CD4-positive, alpha-beta memory T cell (primary cell): Measurements from ENCODE around the gene CNOT4. TPM values are rescaled to one million over a fixed set of nuclear protein-coding genes. Genes with fewer than 3 reads are reported as not detected.
A peak's percentile ranks its signal among the peaks of the same experiment; 100 is the strongest.
"Not testable (repeated sequence)": the region's sequence is repeated elsewhere in the genome, so short reads cannot be mapped to it uniquely, and the experiment has no call there.

Experiments
- CTCF ChIA-PET: fragments of 350-600 bp; sonication (Branson Sonifier 250); formaldehyde crosslinking; loops from one replicate; lab custom pipeline; 2021; ENCODE audit warnings: inconsistent platforms; ENCODE audit not compliant: partially characterized antibody; lab: Charles Lee
- POLR2A ChIA-PET: fragments of 350-600 bp; sonication (Branson Sonifier 250); formaldehyde crosslinking; loops from one replicate; lab custom pipeline; 2021; ENCODE audit not compliant: partially characterized antibody; lab: Charles Lee
- DNase-seq, 5 donors: peaks; one replicate each; pipeline versions ENCODE4 v3.0.0 to v3.0.0-alpha.2; 2020 to 2022; ENCODE audit warnings: mixed read lengths in 1 of 5
- H3K27ac ChIP-seq: one replicate; pipeline ENCODE4 v1.7.0; 2013; ENCODE audit warnings: low read depth, low read length
- H3K27me3 ChIP-seq: 2 replicates; pipeline ENCODE4 v1.7.0; 2013; ENCODE audit warnings: mild to moderate bottlenecking, low read length, moderate library complexity; ENCODE audit not compliant: insufficient read depth
- H3K36me3 ChIP-seq: 2 replicates; pipeline ENCODE4 v1.7.0; 2013; ENCODE audit warnings: mild to moderate bottlenecking, low read length, moderate library complexity; ENCODE audit not compliant: insufficient read depth
- H3K4me1 ChIP-seq: 2 replicates; pipeline ENCODE4 v1.7.0; 2013; ENCODE audit warnings: mild to moderate bottlenecking, low read length, moderate library complexity; ENCODE audit not compliant: insufficient read depth
- H3K4me3 ChIP-seq, 2 donors: one replicate each; pipeline ENCODE4 v1.7.0; 2013; ENCODE audit warnings: low read length in 2 of 2, mild to moderate bottlenecking in 1 of 2
- H3K9me3 ChIP-seq, 2 donors: one replicate each; pipeline ENCODE4 v1.7.0; 2013; ENCODE audit warnings: low read length in 2 of 2, control low read depth in 1 of 2; ENCODE audit not compliant: control insufficient read depth in 1 of 2
- H3K27ac Mint-ChIP-seq, 7 donors: one replicate each; pipeline ENCODE4 v1.8.0; 2020 to 2021; ENCODE audit warnings: mixed read lengths in 7 of 7, mild to moderate bottlenecking in 6 of 7, inconsistent platforms in 3 of 7, moderate library complexity in 3 of 7
- H3K27me3 Mint-ChIP-seq, 2 donors: one replicate each; pipeline ENCODE4 v1.8.0; 2020 to 2021; ENCODE audit warnings: mixed read lengths in 2 of 2
- H3K36me3 Mint-ChIP-seq, 2 donors: one replicate each; pipeline ENCODE4 v1.8.0; 2020 to 2021; ENCODE audit warnings: mixed read lengths in 2 of 2, inconsistent platforms in 1 of 2, mild to moderate bottlenecking in 1 of 2
- H3K4me1 Mint-ChIP-seq, 4 donors: one replicate each; pipeline ENCODE4 v1.8.0; 2020 to 2021; ENCODE audit warnings: mixed read lengths in 4 of 4, mild to moderate bottlenecking in 1 of 4
- H3K4me3 Mint-ChIP-seq, 8 donors: one replicate each; pipeline ENCODE4 v1.8.0; 2020 to 2021; ENCODE audit warnings: mixed read lengths in 8 of 8, mild to moderate bottlenecking in 7 of 8, moderate library complexity in 6 of 8, inconsistent platforms in 3 of 8
- H3K9me3 Mint-ChIP-seq, 8 donors: one replicate each; pipeline ENCODE4 v1.8.0; 2020 to 2021; ENCODE audit warnings: mixed read lengths in 8 of 8, mild to moderate bottlenecking in 5 of 8, inconsistent platforms in 3 of 8, moderate library complexity in 1 of 8
- intact Hi-C: fragments of 100-400 bp; cut with micrococcal nuclease; formaldehyde crosslinking; loops from one replicate; pipeline ENCODE4 v1.15.1; 2023
- polyA plus RNA-seq, 2 donors: library from polyadenylated mRNA; unstranded; fragments of 300-500 nt; fragmentation: Illumina TruSeq; gene quantifications; one replicate each; pipeline ENCODE4 v1.2.3, GENCODE V29; 2021
- total RNA-seq, 2 experiments: library from RNA; stranded (reverse); gene quantifications; one replicate each; pipeline ENCODE4 v1.2.3, GENCODE V29; 2021

The CNOT4 gene
- total and polyA plus RNA-seq, 4 experiments from 2014 or later = 11.1 to 35.0 (median 26.2) TPM

DNA sequence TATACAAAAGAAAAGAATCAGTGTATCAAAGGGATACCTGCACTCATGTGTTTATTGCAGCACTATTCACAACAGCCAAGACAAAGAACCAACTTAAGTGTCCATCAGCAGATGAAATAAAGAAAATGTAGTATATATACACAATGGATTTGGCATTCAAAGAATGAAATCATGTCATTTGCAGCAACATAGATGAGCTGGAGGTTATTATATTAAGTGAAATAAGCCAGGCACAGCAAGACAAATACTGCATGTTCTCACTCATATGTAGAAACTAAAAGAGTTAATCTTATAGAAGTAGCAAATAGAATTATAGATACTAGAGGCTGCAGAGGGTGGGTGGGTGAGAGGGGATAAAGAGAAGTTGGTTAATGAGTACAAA, 28.3 kb downstream of the CNOT4 start:
- Histone ChIP-seq H3K27me3 (no peaks in the 10 kb centered on the region), H3K27ac (no peak overlapping the region), H3K4me3 (no peak overlapping the region), H3K4me1 (peaks cover 26% of the 10 kb centered on the region), H3K9me3 (no peaks in the 10 kb centered on the region), H3K36me3 (no peaks in the 10 kb centered on the region)
- Mint-ChIP-seq H3K4me1 (peaks cover 20 to 68% (median 37%) of the 10 kb centered on the region in 4 donors), H3K4me3 (peak overlapping the region in 4 of 8 donors; percentile 2 to 56 (median 22)), H3K9me3 (no peaks in the 10 kb centered on the region), H3K27me3 (no peaks in the 10 kb centered on the region), H3K27ac (peak overlapping the region in 2 of 7 donors; percentile 7 to 10), H3K36me3 (peaks cover 9 to 23% of the 10 kb centered on the region in 2 donors)
- ChIA-PET CTCF (no interaction called here), POLR2A (no interaction called here)
- intact Hi-C loops = no loop called here
- peak in 1 of 5 donors; percentile 2 for DNase-seq

- Mint-ChIP-seq H3K4me1 (peaks cover 18 to 63% (median 36%) of the 10 kb centered on the region in 4 donors), H3K4me3 (peak overlapping the region in 5 of 8 donors; percentile 2 to 56 (median 9)), H3K27me3 (no peaks in the 10 kb centered on the region), H3K36me3 (peaks cover 10 to 23% of the 10 kb centered on the region in 2 donors), H3K9me3 (no peaks in the 10 kb centered on the region), H3K27ac (peak overlapping the region in 2 of 7 donors; percentile 10 to 62)
- POLR2A ChIA-PET = no interaction called here
- no peak overlapping the region for H3K4me3 ChIP-seq
- H3K36me3 ChIP-seq = no peaks in the 10 kb centered on the region
- H3K27ac ChIP-seq = no peak overlapping the region
- intact Hi-C loops = no loop called here
- no peak for DNase-seq
- H3K27me3 ChIP-seq = no peaks in the 10 kb centered on the region
- CTCF ChIA-PET = no interaction called here
- no peaks in the 10 kb centered on the region for H3K9me3 ChIP-seq
- H3K4me1 ChIP-seq = peaks cover 25% of the 10 kb centered on the region
Observed at GRCh38 chr7:135480966-135481597, 28.8 kb downstream of the CNOT4 start.

DNA sequence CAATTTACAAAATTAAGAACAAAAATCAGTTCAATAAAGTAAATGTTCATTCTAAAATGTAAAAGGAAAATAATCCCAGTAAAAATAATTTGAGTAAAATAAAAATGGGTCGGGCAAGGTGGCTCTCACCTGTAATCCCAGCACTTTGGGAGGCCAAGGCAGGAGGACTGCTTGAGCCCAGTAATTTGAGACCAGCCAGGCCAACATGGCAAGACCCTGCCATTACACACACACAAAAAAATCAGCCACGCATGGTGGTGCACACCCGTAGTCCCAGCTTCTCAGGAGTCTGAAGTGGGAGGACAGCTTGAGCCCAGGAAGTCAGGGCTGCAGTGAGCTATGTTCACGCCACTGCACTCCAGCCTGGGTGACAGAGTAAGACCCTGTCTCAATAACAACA, 34.4 kb downstream of the CNOT4 start:
- Histone ChIP-seq H3K36me3 (no peaks in the 10 kb centered on the region), H3K4me3 (no peak overlapping the region), H3K9me3 (no peaks in the 10 kb centered on the region), H3K27ac (no peak overlapping the region), H3K27me3 (no peaks in the 10 kb centered on the region), H3K4me1 (peaks cover 2% of the 10 kb centered on the region)
- peaks cover 12 to 27% (median 21%) of the 10 kb centered on the region in 4 donors for H3K4me1 Mint-ChIP-seq
- no peak overlapping the region for H3K27ac Mint-ChIP-seq
- H3K36me3 Mint-ChIP-seq = peaks cover 12 to 21% of the 10 kb centered on the region in 2 donors
- H3K27me3 Mint-ChIP-seq = no peaks in the 10 kb centered on the region
- intact Hi-C loops = no loop called here
- DNase-seq = no peak
- CTCF ChIA-PET = interaction anchor here (1.7 kb wide), 1 partner anchor 19 kb away, joined by 3 read pairs; no protein-coding TSS in a partner anchor
- H3K4me3 Mint-ChIP-seq = no peak overlapping the region
- POLR2A ChIA-PET = no interaction called here
- no peaks in the 10 kb centered on the region for H3K9me3 Mint-ChIP-seq

DNA sequence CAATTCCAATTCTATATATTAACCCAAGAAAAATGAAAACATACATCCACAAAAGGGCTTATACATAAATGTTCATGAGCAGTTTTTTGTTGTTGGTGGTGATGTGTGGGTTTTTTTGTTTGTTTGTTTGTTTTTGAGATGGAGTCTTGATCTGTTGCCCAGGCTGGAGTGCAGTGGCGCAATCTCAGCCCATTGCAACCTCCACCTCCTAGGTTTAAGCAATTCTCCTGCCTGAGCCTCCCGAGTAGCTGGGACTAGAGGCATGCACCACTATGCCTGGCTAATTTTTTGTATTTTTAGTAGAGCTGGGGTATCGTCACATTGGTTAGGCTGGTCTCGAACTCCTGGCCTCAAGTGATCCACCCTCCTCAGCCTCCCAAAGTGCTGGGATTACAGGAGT, 40.2 kb downstream of the CNOT4 start:
- H3K27ac ChIP-seq, H3K9me3 ChIP-seq, H3K36me3 ChIP-seq, H3K27me3 ChIP-seq, POLR2A ChIA-PET, H3K4me3 ChIP-seq, H3K27me3 Mint-ChIP-seq, H3K9me3 Mint-ChIP-seq, DNase-seq, H3K4me3 Mint-ChIP-seq, intact Hi-C loops, CTCF ChIA-PET: not testable (repeated sequence)
- Mint-ChIP-seq H3K27ac (peak overlapping the region in 1 of 7 donors; percentile 24), H3K4me1 (peaks cover 24 to 41% (median 27%) of the 10 kb centered on the region in 4 donors), H3K36me3 (peaks cover 6 to 20% of the 10 kb centered on the region in 2 donors)
- H3K4me1 ChIP-seq = peaks cover 24% of the 10 kb centered on the region

GRCh38 chr7:135467207-135467711, 42.6 kb downstream of the CNOT4 start:
- ChIA-PET CTCF (no interaction called here), POLR2A (no interaction called here)
- Histone ChIP-seq H3K36me3 (no peaks in the 10 kb centered on the region), H3K4me1 (peaks cover 27% of the 10 kb centered on the region), H3K9me3 (no peaks in the 10 kb centered on the region), H3K27me3 (no peaks in the 10 kb centered on the region), H3K4me3 (no peak overlapping the region), H3K27ac (no peak overlapping the region)
- intact Hi-C loops = no loop called here
- no peak overlapping the region for H3K4me3 Mint-ChIP-seq
- H3K9me3 Mint-ChIP-seq = no peaks in the 10 kb centered on the region
- peak overlapping the region in 1 of 7 donors; percentile 48 for H3K27ac Mint-ChIP-seq
- H3K4me1 Mint-ChIP-seq = peaks cover 30 to 54% (median 42%) of the 10 kb centered on the region in 4 donors
- peaks cover 9 to 32% of the 10 kb centered on the region in 2 donors for H3K36me3 Mint-ChIP-seq
- DNase-seq = no peak
- H3K27me3 Mint-ChIP-seq = no peaks in the 10 kb centered on the region

DNA sequence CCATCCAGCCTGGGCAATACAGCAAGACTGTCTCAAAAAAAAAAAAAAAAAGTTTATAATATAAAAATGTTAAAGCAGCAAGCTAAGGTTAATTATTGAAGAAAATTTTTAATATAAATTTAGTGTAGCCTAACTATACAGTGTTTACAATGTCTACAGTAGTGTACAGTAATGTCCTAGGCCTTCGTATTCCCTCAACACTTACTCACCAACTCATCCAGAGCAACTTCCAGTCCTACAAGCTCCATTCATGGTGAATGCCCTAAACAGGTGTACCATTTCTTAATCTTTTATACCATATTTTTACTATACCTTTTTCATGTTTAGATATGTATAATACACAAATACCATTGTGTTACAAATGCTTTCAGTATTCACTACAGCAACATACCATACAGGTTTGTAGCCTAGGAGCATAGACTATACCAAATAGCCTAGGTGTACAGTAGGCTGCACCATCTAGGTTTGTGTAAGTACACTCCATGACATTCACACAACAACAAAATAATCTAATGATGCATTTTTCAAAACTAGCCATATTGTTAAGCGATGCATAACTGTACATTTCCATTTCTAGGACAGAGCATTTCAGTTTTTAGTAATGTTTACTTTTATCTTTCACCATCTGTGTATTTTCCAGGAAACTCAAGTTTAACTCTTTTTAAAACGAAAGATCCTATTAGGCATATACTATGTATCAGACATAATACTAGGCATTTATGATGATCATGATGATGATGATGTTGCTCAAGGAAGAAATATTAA, 43.3 kb downstream of the CNOT4 start:
- H3K27me3 Mint-ChIP-seq = no peaks in the 10 kb centered on the region
- H3K9me3 ChIP-seq = no peaks in the 10 kb centered on the region
- H3K4me3 Mint-ChIP-seq = no peak overlapping the region
- H3K4me3 ChIP-seq = no peak overlapping the region
- DNase-seq = no peak
- H3K9me3 Mint-ChIP-seq = no peaks in the 10 kb centered on the region
- peaks cover 9 to 32% of the 10 kb centered on the region in 2 donors for H3K36me3 Mint-ChIP-seq
- ChIA-PET POLR2A (no interaction called here), CTCF (no interaction called here)
- H3K27me3 ChIP-seq = no peaks in the 10 kb centered on the region
- no peak overlapping the region for H3K27ac ChIP-seq
- H3K27ac Mint-ChIP-seq = no peak overlapping the region
- no peaks in the 10 kb centered on the region for H3K36me3 ChIP-seq
- peaks cover 29% of the 10 kb centered on the region for H3K4me1 ChIP-seq
- intact Hi-C loops = no loop called here
- H3K4me1 Mint-ChIP-seq = peaks cover 30 to 55% (median 43%) of the 10 kb centered on the region in 4 donors

GRCh38 chr7:135463908-135464307, 46.0 kb downstream of the CNOT4 start:
- Histone ChIP-seq H3K27ac (no peak overlapping the region), H3K27me3 (no peaks in the 10 kb centered on the region), H3K4me1 (peaks cover 31% of the 10 kb centered on the region), H3K36me3 (no peaks in the 10 kb centered on the region), H3K4me3 (no peak overlapping the region), H3K9me3 (no peaks in the 10 kb centered on the region)
- POLR2A ChIA-PET = no interaction called here
- CTCF ChIA-PET = interaction anchor here (0.6 kb wide), 1 partner anchor 442 kb away, joined by 3 read pairs; no protein-coding TSS in a partner anchor
- Mint-ChIP-seq H3K36me3 (peaks cover 8 to 31% of the 10 kb centered on the region in 2 donors), H3K4me1 (peaks cover 38 to 61% (median 49%) of the 10 kb centered on the region in 4 donors), H3K27ac (no peak overlapping the region), H3K9me3 (no peaks in the 10 kb centered on the region), H3K4me3 (no peak overlapping the region), H3K27me3 (no peaks in the 10 kb centered on the region)
- no peak for DNase-seq
- intact Hi-C loops = no loop called here
